A204.1 (cell line): ENCODE measurements around the gene VTN.

Experiments
- FAIRE-seq: peaks from 2 replicates; lab custom pipeline; 2012; peaks lifted over from hg19 to GRCh38; lab: Jason Lieb, UNC

Gene VTN

GRCh38 chr17:28319598-28319935, 50.5 kb downstream of the VTN start:
- FAIRE-seq = no peak

- peak; percentile 92 for FAIRE-seq
Measured at GRCh38 chr17:28318759-28319597, 51.1 kb downstream of the VTN start, which contains the start of gene TMEM97. TSS of gene TMEM97 (plus strand) at chr17:28319200. CDS start at chr17:28319240, 40 bp downstream.

- FAIRE-seq = no peak
Measured at GRCh38 chr17:28317966-28318758, 51.9 kb downstream of the VTN start.
